Ovary (tissue), 9 donors: ENCODE results near the gene ADA. TPM values are rescaled to one million over a fixed set of nuclear protein-coding genes. Genes with fewer than 3 reads are reported as not detected.
"Not testable (repeated sequence)": the region's sequence is repeated elsewhere in the genome, so short reads cannot be mapped to it uniquely, and the experiment has no call there.

ENCODE experiments used
- DNase-seq, 5 donors: peaks; one replicate each; pipeline ENCODE4 v3.0.0-alpha.2; 2019 to 2020
- H3K27ac ChIP-seq, 2 donors: fragments of 200-600 bp; one replicate each; pipeline versions ENCODE4 v1.5.1 to v1.8.0; 2019 to 2022
- H3K27me3 ChIP-seq: fragments of 200-600 bp; one replicate; pipeline ENCODE4 v1.8.0; 2022
- H3K36me3 ChIP-seq: fragments of 200-600 bp; sonication (generic); one replicate; pipeline ENCODE4 v1.5.1; 2019
- H3K4me1 ChIP-seq: one replicate; pipeline ENCODE4 v1.8.1; 2013; ENCODE audit warnings: mild to moderate bottlenecking, moderate library complexity; ENCODE audit not compliant: insufficient read depth
- H3K4me3 ChIP-seq: fragments of 200-600 bp; sonication (generic); one replicate; pipeline ENCODE4 v1.5.1; 2017
- H3K9me3 ChIP-seq, 2 donors: fragments of 200-600 bp in 1 of 2; sonication (generic) in 1 of 2; one replicate each; pipeline versions ENCODE4 v1.5.1 to v1.8.1; 2013 to 2019; ENCODE audit warnings: mild to moderate bottlenecking in 1 of 2, moderate library complexity in 1 of 2
- EP300 ChIP-seq: sonication (generic); formaldehyde crosslinking; IDR thresholded peaks from one replicate; pipeline ENCODE4 v1.6.1; 2017; ENCODE audit warnings: antibody characterized with exemption
- POLR2A ChIP-seq: fragments of 450-650 bp; IDR thresholded peaks from one replicate; pipeline ENCODE4 v1.6.1; 2017; ENCODE audit warnings: antibody characterized with exemption, mild to moderate bottlenecking, moderate library complexity
- WGBS, 3 donors: extraction: QIAGEN DNeasy Blood & Tissue Kit in 1 of 3; methylation state at CpG; one replicate each; pipeline versions ENCODE4 v1.1.5 to v1.1.7; 2013 to 2017; 5-methylcytosine and 5-hydroxymethylcytosine counted together
- intact Hi-C, 4 donors: fragments of 100-400 bp; cut with DNase I; formaldehyde crosslinking; loops; one replicate each; pipeline versions ENCODE4 v1.11.0 to v1.15.1; 2022 to 2023
- polyA plus RNA-seq, 2 donors: library from polyadenylated mRNA; stranded (reverse); fragments of 200-250 nt in 1 of 2; fragments of 350-450 nt in 1 of 2; fragmentation: Illumina TruSeq in 1 of 2; extraction: RNeasy Lipid Tissue Mini Kit (QIAGEN cat#74804) in 1 of 2; gene quantifications; one replicate each; pipeline ENCODE4 v1.2.3, GENCODE V29; 2013 to 2014
- total RNA-seq, 7 donors: library from RNA; depleted of rRNA in 2 of 7; stranded (reverse); fragments of >200 nt in 2 of 7; fragmentation: NEBNext Ultra II Directional in 3 of 7; extraction: Animal tissue kit (Norgen Biotek cat#: 25700) in 3 of 7; gene quantifications; one replicate each; pipeline versions ENCODE4 v1.1.0 to v1.2.4, GENCODE V29; 2016 to 2023
- TF ChIP-seq, protein P1 (sequence below), 3 donors: fragments of 450-650 bp in 2 of 3; fragments of 200-600 bp in 1 of 3; IDR thresholded peaks; one replicate each; pipeline versions ENCODE4 v1.5.1 to v1.8.0; 2016 to 2022; ENCODE audit warnings: antibody characterized with exemption in 3 of 3, mild to moderate bottlenecking in 1 of 3
- donor health status: DM: no; HTN: no; CAD: no; lungs with moderate emphysema.
- donor health status: DM: no; HTN: no; CAD: no.
- donor health status: Bipolar disorder and iron deficiency.
- donor health status: DM: yes; HTN: yes; CAD: no.
- donor health status: DM: no; HTN: no; CAD: no.
- donor health status: DM: yes; HTN: yes; CAD: no.

The ADA gene
- total and polyA plus RNA-seq, 9 donors: 1.1 to 7.4 (median 3.2) TPM

DNA sequence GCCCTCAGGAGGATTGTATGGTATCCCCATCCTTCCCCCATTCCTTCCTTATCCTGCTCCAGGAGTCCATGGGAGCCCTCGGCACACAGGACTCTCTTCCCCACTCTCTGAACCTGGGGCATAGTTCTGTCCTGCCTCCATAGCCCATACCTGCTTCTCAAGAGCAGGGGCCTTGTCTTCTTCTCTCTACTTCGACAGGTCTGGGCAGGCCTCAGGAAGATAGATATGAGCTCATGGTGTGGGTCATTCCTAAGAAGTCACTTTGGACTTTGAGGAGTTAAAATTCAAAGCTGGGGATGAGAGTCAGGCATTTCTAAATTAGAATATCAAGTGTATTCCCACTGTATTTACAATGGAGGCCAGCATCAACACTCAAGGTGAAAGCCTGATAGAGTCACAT is 8.4 kb upstream of the ADA start:
- intact Hi-C loops: no loop called here
- Histone ChIP-seq H3K4me3 (no peak overlapping the region), H3K36me3 (no peaks in the 10 kb centered on the region), H3K27ac (no peak overlapping the region), H3K27me3 (no peaks in the 10 kb centered on the region), H3K4me1 (no peaks in the 10 kb centered on the region), H3K9me3 (no peaks in the 10 kb centered on the region)
- TF ChIP-seq, protein P1, sequence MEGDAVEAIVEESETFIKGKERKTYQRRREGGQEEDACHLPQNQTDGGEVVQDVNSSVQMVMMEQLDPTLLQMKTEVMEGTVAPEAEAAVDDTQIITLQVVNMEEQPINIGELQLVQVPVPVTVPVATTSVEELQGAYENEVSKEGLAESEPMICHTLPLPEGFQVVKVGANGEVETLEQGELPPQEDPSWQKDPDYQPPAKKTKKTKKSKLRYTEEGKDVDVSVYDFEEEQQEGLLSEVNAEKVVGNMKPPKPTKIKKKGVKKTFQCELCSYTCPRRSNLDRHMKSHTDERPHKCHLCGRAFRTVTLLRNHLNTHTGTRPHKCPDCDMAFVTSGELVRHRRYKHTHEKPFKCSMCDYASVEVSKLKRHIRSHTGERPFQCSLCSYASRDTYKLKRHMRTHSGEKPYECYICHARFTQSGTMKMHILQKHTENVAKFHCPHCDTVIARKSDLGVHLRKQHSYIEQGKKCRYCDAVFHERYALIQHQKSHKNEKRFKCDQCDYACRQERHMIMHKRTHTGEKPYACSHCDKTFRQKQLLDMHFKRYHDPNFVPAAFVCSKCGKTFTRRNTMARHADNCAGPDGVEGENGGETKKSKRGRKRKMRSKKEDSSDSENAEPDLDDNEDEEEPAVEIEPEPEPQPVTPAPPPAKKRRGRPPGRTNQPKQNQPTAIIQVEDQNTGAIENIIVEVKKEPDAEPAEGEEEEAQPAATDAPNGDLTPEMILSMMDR (IDR thresholded peaks at IDR 0.05): no peak
- TF ChIP-seq EP300 (no peak), POLR2A (no peak)
- no peak for DNase-seq
- 85 to 100% (median 88%) methylated on average over 2 of the region's 2 CpGs for WGBS, 3 donors

DNA sequence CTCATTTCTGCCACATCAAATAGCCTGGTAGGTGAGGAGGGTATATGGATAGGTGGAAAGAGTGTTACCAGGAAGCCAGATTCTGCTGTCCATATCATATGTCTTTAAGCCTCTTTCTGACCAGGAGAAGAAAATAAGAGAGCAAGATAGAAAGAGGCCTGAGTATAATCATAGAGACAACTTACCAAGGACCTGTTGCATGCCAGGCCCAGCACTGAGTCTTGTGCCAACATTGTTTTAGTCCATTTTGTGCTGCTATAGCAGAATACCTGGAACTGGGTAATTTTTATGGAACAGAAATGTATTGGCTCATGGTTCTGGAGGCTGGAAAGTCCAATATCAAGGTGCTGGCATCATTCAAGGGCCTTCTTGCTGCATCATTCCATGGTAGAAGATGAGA is 7.3 kb upstream of the ADA start:
- Histone ChIP-seq H3K9me3 (no peaks in the 10 kb centered on the region), H3K36me3 (no peaks in the 10 kb centered on the region), H3K4me3 (no peak overlapping the region), H3K27ac (no peak overlapping the region), H3K4me1 (no peaks in the 10 kb centered on the region), H3K27me3 (no peaks in the 10 kb centered on the region)
- intact Hi-C loops: no loop called here
- TF ChIP-seq POLR2A (no peak), EP300 (no peak)
- TF ChIP-seq, protein P1 (IDR thresholded peaks at IDR 0.05): no peak
- no peak for DNase-seq

DNA sequence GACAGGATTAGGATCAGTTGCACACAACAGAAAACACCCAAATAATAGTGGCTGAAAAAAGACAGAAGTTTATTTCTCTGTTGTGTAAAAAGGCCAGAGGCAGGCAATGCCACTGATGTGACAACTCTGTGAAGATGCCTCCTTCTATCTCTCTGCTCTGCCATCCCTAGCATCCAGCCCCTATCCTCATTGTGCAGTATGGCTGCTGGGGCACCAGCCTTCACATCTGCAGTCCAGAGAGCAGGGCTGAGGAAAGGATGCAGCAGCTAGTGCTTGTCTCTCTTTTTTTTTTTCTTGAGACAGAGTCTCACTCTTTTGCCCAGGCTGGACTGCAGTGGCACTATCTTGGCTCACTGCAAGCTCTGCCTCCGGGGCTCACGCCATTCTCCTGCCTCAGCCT is 6.4 kb upstream of the ADA start:
- no peaks in the 10 kb centered on the region for H3K9me3 ChIP-seq
- H3K27me3 ChIP-seq: no peaks in the 10 kb centered on the region
- H3K4me1 ChIP-seq: no peaks in the 10 kb centered on the region
- no peaks in the 10 kb centered on the region for H3K36me3 ChIP-seq
- no peak overlapping the region for H3K4me3 ChIP-seq
- H3K27ac ChIP-seq: no peak overlapping the region
- no peak for DNase-seq
- TF ChIP-seq, protein P1 (IDR thresholded peaks at IDR 0.05): no peak
- TF ChIP-seq POLR2A (no peak), EP300 (no peak)
- intact Hi-C loops: no loop called here
- WGBS, 3 donors: 96% methylated on average over 2 of the region's 2 CpGs

DNA sequence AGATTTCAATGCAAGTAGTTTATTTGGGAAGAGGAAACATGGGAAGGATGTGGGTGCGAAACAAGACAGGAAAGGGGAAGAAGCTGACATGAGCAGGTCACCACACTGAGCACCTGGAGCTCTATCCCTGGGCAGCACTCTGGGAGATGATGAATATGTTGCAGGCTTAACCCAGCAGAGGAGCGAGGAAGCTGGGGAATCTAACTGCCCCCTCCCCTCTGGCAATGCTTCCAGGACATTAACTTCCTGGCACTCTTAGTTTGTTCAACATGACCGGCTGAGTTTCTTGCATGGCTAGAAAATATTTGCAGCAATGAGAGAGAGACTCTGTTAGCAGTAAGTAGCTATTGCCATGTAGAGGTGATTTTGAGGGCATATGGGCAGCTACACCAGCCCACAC is 4.9 kb upstream of the ADA start:
- H3K27ac ChIP-seq: no peak overlapping the region
- no peak for DNase-seq
- no peaks in the 10 kb centered on the region for H3K27me3 ChIP-seq
- 46 to 53% (median 47%) methylated on average over 3 of the region's 3 CpGs for WGBS, 3 donors
- no peaks in the 10 kb centered on the region for H3K4me1 ChIP-seq
- TF ChIP-seq EP300 (no peak), POLR2A (no peak)
- TF ChIP-seq, protein P1 (IDR thresholded peaks at IDR 0.05): no peak
- intact Hi-C loops: no loop called here
- no peaks in the 10 kb centered on the region for H3K9me3 ChIP-seq
- H3K36me3 ChIP-seq: no peaks in the 10 kb centered on the region
- H3K4me3 ChIP-seq: no peak overlapping the region

DNA sequence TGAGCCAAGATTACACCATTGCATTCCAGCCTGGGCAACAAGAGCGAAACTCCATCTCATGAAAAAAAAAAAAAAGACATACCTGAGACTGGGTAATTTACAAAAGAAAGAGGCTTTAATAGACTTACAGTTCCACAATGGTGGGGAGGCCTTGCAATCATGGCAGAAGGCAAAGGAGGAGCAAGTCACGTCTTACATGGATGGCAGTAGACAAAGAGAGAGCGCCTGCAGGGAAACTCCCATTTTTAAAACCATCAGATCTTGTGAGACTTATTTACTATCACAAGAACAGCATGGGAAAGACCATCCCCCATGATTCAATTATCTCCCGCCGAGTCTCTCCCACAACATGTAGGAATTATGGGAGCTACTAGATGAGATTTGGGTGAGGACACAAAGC is 2.7 kb upstream of the ADA start:
- H3K36me3 ChIP-seq, H3K4me3 ChIP-seq, H3K9me3 ChIP-seq, intact Hi-C loops, H3K27ac ChIP-seq, DNase-seq, H3K27me3 ChIP-seq, H3K4me1 ChIP-seq: not testable (repeated sequence)
- 90 to 94% (median 93%) methylated on average over 5 of the region's 5 CpGs for WGBS, 3 donors
